Gastrocnemius medialis (tissue), 4 donors: ENCODE results near the gene KRT86. TPM values are rescaled to one million over a fixed set of nuclear protein-coding genes. Genes with fewer than 3 reads are reported as not detected.

Experiments
- ATAC-seq, 2 donors: fragments of 150-250 bp; one replicate each; pipeline ENCODE4 v1.9.1; 2016
- DNase-seq, 2 donors: peaks; one replicate each; pipeline ENCODE4 v3.0.0-alpha.2; 2019
- H3K27ac ChIP-seq, 4 donors: fragments of 200-600 bp; sonication (generic); 1 replicate in 1 of 4; 2 replicates in 3 of 4; pipeline ENCODE4 v1.5.1; 2016 to 2018; ENCODE audit warnings: mild to moderate bottlenecking in 2 of 4, moderate library complexity in 1 of 4
- H3K27me3 ChIP-seq, 3 donors: fragments of 200-600 bp; sonication (generic) in 2 of 3; 1 replicate in 1 of 3; 2 replicates in 2 of 3; pipeline versions ENCODE4 v1.5.1 to v1.6.0; 2016 to 2019; ENCODE audit warnings: mild to moderate bottlenecking in 1 of 3, moderate library complexity in 1 of 3
- H3K36me3 ChIP-seq, 2 donors: fragments of 200-600 bp; sonication (generic) in 1 of 2; one replicate each; pipeline ENCODE4 v1.5.1; 2017 to 2018
- H3K4me1 ChIP-seq, 2 donors: fragments of 200-600 bp; sonication (generic) in 1 of 2; one replicate each; pipeline ENCODE4 v1.5.1; 2016 to 2017; ENCODE audit warnings: mild to moderate bottlenecking in 2 of 2
- H3K4me3 ChIP-seq, 4 donors: fragments of 200-600 bp; sonication (generic) in 3 of 4; 1 replicate in 1 of 4; 2 replicates in 3 of 4; pipeline ENCODE4 v1.5.1; 2016 to 2019; ENCODE audit warnings: mild to moderate bottlenecking in 2 of 4
- H3K9me3 ChIP-seq, 3 donors: fragments of 200-600 bp; sonication (generic) in 2 of 3; 1 replicate in 1 of 3; 2 replicates in 2 of 3; pipeline ENCODE4 v1.5.1; 2016 to 2019
- POLR2A ChIP-seq, 2 donors: fragments of 450-650 bp; IDR thresholded peaks; one replicate each; pipeline ENCODE4 v1.6.1; 2017; ENCODE audit warnings: antibody characterized with exemption in 2 of 2, mild to moderate bottlenecking in 2 of 2, moderate library complexity in 2 of 2
- in situ Hi-C, 4 donors: fragments of 200-750 bp; cut with MboI; loops; one replicate each; pipeline versions ENCODE4 v1.15.0 to v1.8.0; 2017; ENCODE audit warnings: low sequenced_read_pairs in 4 of 4
- intact Hi-C: fragments of 100-400 bp; cut with DNase I; formaldehyde crosslinking; loops from one replicate; pipeline ENCODE4 v1.15.1; 2023; ENCODE audit warnings: low total_unique reads
- total RNA-seq, 4 donors: library from RNA; depleted of rRNA; stranded (reverse); fragments of >200 nt; gene quantifications; one replicate each; pipeline versions ENCODE4 v1.1.0 to v1.2.3, GENCODE V29; 2016
- TF ChIP-seq, protein P1 (sequence below), 5 experiments: fragments of 450-650 bp in 3 of 5; fragments of 200-600 bp in 2 of 5; sonication (generic) in 2 of 5; IDR thresholded peaks in 4 of 5; conservative IDR thresholded peaks in 1 of 5; 1 replicate in 4 of 5; 2 replicates in 1 of 5; pipeline ENCODE4 v1.5.1; 2016 to 2019; ENCODE audit warnings: antibody characterized with exemption in 5 of 5, mild to moderate bottlenecking in 3 of 5, moderate library complexity in 3 of 5

The KRT86 gene
- total RNA-seq, 4 donors from 2014 or later, result 0.24 TPM; not detected in 3

DNA sequence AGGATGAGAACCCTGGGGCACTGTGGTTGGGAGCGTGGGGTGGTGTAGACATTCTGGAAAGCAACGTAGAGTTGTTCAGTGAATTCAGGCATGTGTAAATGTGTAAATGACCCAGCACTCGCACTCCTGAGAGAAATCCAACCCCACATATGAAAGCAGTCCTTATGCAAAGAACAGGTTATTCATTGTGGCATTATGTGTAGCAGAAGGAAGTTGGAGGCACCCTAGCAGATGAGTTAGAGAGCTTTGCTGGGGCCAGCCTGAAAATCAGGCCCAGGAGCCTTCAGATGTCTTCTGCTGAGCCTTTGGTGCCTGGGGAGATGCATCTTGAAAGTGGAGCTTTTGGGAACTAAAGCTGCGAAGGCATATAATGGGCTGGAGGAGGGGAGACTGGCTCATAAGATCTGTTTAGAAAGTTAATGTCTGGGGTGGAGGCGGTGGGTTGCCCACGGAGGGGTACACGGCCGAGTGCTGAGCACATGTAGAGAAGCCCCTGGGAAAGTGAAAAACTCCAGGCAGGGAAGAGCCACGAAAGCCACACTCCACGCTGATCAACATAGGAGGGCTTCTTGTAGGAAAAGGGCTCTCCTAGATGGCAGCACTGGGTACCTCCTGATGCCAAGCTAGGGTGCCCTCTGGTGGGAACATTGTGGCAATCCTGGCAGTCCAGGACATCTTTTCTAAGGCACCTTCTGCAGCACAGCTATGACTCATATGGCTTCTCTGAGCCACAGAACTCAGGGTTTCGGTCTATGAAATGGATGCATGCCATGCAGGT, 52.8 kb downstream of the KRT86 start:
- Histone ChIP-seq H3K27me3 (peaks cover 0 to 2% (median 2%) of the 10 kb centered on the region in 3 donors), H3K36me3 (no peaks in the 10 kb centered on the region), H3K4me1 (no peaks in the 10 kb centered on the region), H3K4me3 (no peak overlapping the region), H3K9me3 (no peaks in the 10 kb centered on the region), H3K27ac (no peak overlapping the region)
- DNase-seq (peak; percentile 68 to 82), ATAC-seq (peak; percentile 98 to 99)
- intact Hi-C loops, result loop anchor here (1.0 to 5.0 kb wide), 5 partner anchors 18 to 175 kb away; no protein-coding TSS in a partner anchor
- TF ChIP-seq POLR2A (IDR thresholded peaks at IDR 0.05), result no peak
- TF ChIP-seq, protein P1, sequence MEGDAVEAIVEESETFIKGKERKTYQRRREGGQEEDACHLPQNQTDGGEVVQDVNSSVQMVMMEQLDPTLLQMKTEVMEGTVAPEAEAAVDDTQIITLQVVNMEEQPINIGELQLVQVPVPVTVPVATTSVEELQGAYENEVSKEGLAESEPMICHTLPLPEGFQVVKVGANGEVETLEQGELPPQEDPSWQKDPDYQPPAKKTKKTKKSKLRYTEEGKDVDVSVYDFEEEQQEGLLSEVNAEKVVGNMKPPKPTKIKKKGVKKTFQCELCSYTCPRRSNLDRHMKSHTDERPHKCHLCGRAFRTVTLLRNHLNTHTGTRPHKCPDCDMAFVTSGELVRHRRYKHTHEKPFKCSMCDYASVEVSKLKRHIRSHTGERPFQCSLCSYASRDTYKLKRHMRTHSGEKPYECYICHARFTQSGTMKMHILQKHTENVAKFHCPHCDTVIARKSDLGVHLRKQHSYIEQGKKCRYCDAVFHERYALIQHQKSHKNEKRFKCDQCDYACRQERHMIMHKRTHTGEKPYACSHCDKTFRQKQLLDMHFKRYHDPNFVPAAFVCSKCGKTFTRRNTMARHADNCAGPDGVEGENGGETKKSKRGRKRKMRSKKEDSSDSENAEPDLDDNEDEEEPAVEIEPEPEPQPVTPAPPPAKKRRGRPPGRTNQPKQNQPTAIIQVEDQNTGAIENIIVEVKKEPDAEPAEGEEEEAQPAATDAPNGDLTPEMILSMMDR (IDR thresholded peaks at IDR 0.05 in 4 of 5, conservative IDR thresholded peaks at IDR 0.05 in 1 of 5), result peak; percentile 64 to 81 (median 66)
- in situ Hi-C loops, result loop anchor here (5.0 kb wide), 1 partner anchor 170 kb away; no protein-coding TSS in a partner anchor

GRCh38 chr12:52327830-52328500, 53.5 kb downstream of the KRT86 start:
- ATAC-seq, result no peak
- H3K27me3 ChIP-seq, result peaks cover 0 to 2% (median 0%) of the 10 kb centered on the region in 3 donors
- no peak overlapping the region for H3K27ac ChIP-seq
- intact Hi-C loops (loop anchor here (1.0 to 5.0 kb wide), 5 partner anchors 19 to 176 kb away; no protein-coding TSS in a partner anchor), in situ Hi-C loops (loop anchor here (5.0 kb wide), 1 partner anchor 171 kb away; no protein-coding TSS in a partner anchor)
- H3K4me3 ChIP-seq, result no peak overlapping the region
- peak in 1 of 2 donors; percentile 4 for DNase-seq
- no peak for TF ChIP-seq POLR2A (IDR thresholded peaks at IDR 0.05)
- TF ChIP-seq, protein P1 (IDR thresholded peaks at IDR 0.05 in 4 of 5, conservative IDR thresholded peaks at IDR 0.05 in 1 of 5), result peak in 1 of 5 experiments; percentile 2
- H3K9me3 ChIP-seq, result no peaks in the 10 kb centered on the region
- H3K36me3 ChIP-seq, result no peaks in the 10 kb centered on the region
- H3K4me1 ChIP-seq, result no peaks in the 10 kb centered on the region

DNA sequence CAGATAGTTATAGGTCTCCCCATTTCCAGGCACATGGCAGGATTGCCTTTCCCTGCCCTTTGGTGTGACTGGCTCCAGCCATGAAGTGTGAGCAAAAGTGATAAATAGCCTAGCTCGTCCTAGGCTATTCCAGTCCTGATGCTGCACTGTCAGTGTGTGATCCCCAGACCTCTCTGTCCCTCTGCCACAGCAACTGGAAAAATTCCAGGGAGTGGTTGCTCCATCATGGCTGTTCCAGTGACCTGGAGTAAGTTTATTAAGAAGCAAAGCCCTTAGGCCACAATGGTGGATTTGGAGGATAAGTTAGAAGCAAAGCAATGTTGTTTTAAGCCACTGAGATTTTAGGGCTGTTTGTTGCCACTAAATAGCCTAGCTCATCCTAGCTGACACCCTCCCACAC, 56.6 kb downstream of the KRT86 start:
- DNase-seq, result no peak
- Histone ChIP-seq H3K27ac (no peak overlapping the region), H3K4me1 (no peaks in the 10 kb centered on the region), H3K36me3 (no peaks in the 10 kb centered on the region), H3K4me3 (no peak overlapping the region), H3K27me3 (peaks cover 0 to 4% (median 0%) of the 10 kb centered on the region in 3 donors), H3K9me3 (peaks cover 0 to 3% (median 0%) of the 10 kb centered on the region in 3 donors)
- no peak for ATAC-seq
- TF ChIP-seq, protein P1 (IDR thresholded peaks at IDR 0.05 in 4 of 5, conservative IDR thresholded peaks at IDR 0.05 in 1 of 5), result no peak
- TF ChIP-seq POLR2A (IDR thresholded peaks at IDR 0.05), result no peak
- in situ Hi-C loops (no loop called here), intact Hi-C loops (no loop called here)

DNA sequence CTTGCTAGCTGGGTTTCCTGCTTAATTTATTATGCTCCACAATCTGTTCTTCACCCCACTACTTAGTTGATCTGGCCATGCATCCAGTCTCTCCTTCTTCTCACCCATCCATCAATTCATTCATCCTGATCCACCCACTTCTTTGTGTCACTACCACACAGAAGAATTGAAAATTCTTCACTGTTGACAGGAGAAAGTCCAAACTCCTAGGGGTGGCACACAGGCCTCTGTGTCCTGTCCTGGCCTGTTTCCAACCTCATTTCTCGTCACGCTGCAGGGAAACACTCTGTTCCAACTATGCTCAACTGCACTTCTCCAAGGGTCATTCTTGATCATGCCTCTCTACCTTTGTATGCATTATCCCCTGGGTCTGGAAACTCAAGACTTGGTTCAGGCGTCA, 57.4 kb downstream of the KRT86 start:
- H3K27ac ChIP-seq, result no peak overlapping the region

More for the DNA sequence above, 57.4 kb downstream of the KRT86 start:
- Histone ChIP-seq H3K27me3 (peaks cover 0 to 4% (median under 1%) of the 10 kb centered on the region in 3 donors), H3K4me1 (no peaks in the 10 kb centered on the region), H3K4me3 (no peak overlapping the region), H3K36me3 (no peaks in the 10 kb centered on the region), H3K9me3 (peaks cover 0 to 3% (median under 1%) of the 10 kb centered on the region in 3 donors)
- no peak for ATAC-seq
- in situ Hi-C loops, result no loop called here
- TF ChIP-seq, protein P1 (IDR thresholded peaks at IDR 0.05 in 4 of 5, conservative IDR thresholded peaks at IDR 0.05 in 1 of 5), result no peak
- no peak for TF ChIP-seq POLR2A (IDR thresholded peaks at IDR 0.05)
- no peak for DNase-seq
- intact Hi-C loops, result no loop called here
